ENCODE measurements around the gene TPST2.

Gene TPST2

DNA sequence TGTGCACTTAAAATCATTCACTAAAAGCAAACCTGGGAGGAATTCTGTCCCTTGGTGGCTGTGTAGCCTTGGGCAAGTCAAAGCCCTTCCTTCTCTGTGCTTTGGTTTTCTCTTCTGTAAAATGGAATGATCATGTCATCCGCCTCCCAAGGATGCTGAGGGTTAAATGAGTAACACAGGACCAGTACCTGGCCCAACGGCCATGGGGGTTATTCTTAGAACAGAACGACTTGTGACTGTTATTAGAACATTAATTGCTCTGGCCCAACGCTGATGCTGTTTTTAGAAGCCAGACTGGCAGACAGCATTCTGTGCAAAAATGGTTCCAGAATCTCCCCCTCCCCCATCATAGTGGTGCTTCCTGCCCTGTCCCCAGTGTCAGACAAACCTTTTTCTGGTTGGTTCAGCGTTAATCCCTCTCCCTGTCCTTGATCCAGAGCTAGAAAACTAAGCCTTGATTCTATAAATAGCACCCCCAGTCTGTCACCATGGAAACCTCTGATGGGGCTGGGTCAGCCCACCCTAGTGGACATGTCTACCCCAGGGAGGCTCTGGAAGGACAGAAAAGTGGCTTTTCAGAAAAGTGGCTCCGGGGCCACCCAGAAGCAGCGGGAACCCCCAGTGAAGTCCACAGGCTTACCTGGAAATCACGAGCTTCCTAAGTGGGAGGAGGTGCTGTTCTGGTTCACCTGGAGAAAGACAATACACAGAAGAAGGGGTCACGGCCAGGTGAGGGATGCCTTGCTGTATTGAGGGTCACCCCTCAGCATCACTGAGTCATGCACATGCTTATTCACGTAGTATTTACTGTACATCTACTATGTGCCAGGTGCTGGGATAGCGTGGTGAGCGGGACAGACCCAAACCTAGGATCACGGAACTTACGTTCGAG, 62.1 kb downstream of the TPST2 start:
- DNase-seq = no peak

- DNase-seq = no peak
These were observed 62.8 kb downstream of the TPST2 start for GRCh38 chr22:26527167-26527566.

DNA sequence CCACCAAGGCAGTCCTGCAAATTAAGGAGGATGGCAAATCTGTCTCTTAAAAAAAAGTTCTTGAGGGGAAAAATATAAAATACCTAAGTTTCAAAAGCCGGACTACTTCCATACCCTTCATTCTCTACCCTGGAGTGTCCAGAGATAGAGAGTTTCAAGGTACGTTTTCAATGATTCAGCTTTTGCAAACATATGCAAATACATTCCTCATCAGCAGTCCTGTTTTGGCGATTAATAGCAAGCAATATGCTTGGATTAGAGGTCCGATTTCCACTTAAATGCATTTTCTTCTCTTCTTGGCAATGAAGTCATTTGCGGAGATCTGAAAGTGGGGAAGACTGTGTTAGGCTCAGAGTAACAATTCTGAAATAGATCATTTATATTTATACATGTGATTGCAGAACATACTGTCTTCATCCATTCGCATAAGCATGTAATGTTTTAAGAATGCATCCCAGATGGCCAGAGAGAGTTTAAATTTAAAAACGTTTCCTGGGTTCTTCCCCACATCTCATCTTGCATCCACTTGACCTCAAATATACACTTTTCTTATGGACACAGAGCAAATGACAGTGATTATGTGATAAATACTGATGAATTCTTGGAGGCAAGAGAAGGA, 63.9 kb downstream of the TPST2 start:
- DNase-seq = no peak

GRCh38 chr22:26524870-26525269, 65.1 kb downstream of the TPST2 start:
- DNase-seq = no peak

- DNase-seq = no peak
These were observed 67.3 kb downstream of the TPST2 start for GRCh38 chr22:26522592-26522991.

- DNase-seq = no peak
These were observed 67.9 kb downstream of the TPST2 start for GRCh38 chr22:26522012-26522411.

DNA sequence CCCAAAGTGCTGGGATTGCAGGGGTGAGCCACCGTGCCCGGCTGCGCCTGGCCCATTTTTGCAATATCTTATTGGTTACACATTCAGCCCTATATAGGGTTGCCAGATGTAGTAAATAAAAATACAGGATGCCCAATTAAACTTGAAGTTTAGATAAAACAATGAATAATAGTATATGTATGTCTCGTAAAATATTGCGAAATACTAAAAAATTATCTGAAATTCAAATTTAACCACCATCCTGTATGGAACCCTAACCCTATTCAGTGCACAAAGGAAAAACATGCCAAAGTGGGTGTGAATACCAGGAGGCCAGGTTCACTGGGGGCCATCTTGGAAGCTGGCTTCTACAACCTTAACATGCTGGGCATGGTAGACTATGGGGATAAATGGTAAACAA, 72.5 kb downstream of the TPST2 start:
- DNase-seq = no peak

GRCh38 chr22:26516503-26516902, 73.4 kb downstream of the TPST2 start:
- DNase-seq = no peak

GRCh38 chr22:26515931-26516330, 74.0 kb downstream of the TPST2 start:
- DNase-seq = no peak

DNA sequence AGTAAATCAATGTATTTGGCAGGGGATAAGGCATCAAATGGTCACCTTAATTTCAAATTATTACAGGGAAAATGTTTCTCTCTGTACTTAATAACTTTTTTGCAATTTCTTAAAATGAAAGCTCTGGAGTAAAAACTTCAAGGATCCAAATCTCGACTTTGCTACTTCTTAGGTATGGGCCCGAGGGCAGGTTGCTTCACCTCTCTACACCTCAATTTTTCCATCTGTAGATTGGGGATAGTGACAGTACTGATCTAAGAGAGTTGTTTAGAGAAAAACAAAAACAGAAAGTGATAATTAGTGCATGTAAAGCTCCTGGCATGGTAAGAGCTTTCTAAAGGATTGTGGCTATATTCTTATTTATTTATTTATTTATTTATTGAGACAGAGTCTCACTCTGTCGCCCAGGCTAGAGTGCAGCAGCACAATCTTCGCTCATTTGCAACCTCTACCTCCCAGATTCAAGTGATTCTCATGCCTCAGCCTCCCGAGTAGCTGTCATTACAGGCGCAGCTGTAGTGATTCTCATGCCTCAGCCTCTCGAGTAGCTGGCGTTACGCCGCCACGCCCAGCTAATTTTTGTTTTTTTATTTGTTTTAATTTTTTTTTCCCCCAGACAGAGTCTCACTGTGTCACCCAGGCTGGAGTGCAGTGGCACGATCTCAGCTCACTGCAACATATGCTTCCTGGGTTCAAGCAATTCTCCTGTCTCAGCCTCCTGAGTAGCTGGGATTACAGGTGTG, 75.3 kb downstream of the TPST2 start:
- no peak for DNase-seq

- DNase-seq = no peak
These were observed 76.1 kb downstream of the TPST2 start for GRCh38 chr22:26513838-26514237.

DNA sequence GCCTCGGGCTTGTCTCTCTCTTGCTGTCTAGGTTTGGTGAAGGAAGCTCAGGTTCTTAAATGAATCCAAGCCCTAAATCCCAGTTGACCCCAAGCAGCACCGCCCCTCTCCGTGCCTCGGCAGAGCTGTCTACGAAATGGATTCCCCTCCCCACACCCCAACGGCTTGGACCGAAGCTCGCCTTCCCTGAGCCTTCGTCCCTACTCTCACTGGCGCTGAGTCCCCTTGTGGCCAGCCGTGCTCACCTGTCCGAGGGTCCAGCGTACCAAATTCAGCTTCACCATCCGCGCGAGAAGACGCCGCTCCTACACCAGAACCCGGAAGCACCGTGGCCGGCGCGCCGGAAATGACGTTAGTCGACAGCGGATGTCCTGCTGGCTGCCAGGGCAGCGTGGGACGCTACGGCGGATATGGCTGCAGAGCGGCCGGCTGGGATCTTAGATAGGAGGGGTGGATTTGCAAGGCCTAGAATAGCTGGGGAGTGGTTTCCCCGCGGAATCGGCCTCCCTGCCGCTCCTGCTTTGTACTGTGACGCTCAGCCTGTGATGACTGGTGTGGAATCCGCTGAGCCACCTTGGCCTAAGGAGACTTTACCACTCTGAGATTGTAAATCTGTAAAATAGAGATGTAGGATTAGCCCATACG, 77.7 kb downstream of the TPST2 start, which contains the start of gene TFIP11:
TSS of gene TFIP11 (minus strand) at position 325 of the 645 bp plus-strand sequence. CDS start 2,201 bp downstream, outside the sequence.
- peak; percentile 81 for DNase-seq

DNA sequence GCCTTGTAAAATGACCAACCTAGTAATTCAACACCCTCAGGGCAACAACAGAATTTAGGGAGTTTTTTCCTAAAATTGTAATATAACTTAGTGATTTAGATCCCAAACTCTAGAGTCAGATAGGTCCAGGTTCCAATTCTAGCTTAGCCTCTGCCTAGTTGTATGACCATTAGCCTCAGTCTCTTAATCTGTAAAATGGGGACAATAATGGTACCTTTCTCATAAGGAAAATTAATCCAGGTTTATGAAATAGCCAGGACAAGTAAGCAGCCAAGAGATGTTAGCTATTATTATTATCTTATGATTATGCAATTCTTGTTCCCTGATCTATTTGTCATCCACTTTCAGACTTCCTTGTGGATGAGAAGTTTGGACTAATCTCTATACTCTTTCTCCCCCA, 81.8 kb downstream of the TPST2 start:
- no peak for DNase-seq

DNA sequence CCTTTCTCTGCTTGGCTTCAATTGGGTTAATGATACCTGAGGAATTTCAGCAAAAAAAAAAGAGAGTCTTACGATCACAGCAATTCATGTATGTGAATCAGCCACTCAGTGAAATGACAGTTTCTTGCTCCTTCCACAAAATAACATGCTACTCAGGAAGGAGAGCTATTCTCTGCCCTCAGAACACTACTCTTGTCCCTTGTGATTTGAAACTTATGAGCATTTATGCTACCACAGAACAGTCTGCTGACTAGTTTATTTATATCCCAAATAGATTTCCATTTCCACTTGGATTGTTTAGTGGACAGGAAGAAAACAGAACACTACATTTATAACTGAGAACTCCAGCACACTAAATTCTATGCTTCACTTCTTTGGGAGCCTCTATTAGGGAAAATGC, 86.2 kb downstream of the TPST2 start:
- DNase-seq = no peak

- DNase-seq = no peak
These were observed 87.0 kb downstream of the TPST2 start for GRCh38 chr22:26502688-26503561.

DNA sequence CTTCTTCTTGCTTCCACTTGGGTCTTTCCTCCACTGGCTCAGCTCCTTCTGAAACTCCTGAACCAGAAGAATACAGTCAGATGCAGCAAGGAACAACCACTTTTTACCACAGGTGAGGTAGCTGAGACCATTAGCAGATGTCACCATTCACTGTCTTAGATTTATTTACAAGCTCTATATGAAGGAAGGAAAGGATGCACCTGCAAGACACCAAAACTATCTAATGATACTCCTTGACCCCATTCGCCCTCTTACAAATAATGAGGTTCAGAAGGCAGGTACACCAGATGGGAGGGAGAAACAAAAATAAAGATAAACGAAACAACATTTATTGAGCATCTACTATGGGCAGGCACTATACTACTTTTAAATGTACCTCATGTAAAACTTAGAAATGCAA, 87.9 kb downstream of the TPST2 start:
- DNase-seq = no peak

- DNase-seq = no peak
These were observed 90.7 kb downstream of the TPST2 start for GRCh38 chr22:26499188-26499703.

- DNase-seq = no peak
These were observed 93.5 kb downstream of the TPST2 start for GRCh38 chr22:26496456-26496855.

DNA sequence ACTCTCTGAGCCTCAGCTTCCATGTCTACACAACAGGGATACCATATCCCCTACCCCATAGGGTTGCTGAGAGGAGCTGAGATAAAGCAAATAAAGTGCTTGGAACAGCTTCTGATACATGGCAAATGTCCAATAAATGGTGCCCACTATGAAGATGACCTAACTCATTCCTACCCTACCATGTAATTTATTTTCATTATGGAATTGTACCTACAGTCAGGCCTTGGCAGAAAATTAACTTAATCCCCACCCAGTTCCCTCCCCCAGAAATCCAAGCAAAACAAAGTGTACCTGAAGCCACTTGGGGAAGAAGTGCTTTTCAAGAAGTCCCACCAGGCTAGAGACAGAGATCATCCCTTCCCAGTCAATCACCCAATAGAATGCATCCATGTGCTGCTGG, 95.4 kb downstream of the TPST2 start:
- no peak for DNase-seq

DNA sequence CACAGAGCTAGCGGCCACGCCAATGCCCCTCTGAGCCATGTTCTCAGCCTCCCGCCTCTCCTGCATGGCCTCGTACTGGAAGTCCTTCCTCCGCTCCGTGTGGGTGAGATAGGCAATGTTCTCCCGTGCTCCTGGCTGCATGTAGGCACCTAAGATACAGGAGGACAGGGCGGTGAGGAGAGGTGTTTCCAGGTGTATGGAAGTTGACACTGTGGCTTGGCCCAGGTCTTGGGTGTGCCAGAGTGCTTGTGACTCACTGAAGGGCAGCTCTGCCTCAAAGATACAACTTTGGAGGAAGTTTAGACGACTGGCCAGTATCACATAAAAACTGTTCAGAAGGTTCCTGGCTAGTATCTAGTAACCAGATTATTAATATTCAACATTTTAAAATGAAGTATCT, 97.7 kb downstream of the TPST2 start:
- no peak for DNase-seq

DNA sequence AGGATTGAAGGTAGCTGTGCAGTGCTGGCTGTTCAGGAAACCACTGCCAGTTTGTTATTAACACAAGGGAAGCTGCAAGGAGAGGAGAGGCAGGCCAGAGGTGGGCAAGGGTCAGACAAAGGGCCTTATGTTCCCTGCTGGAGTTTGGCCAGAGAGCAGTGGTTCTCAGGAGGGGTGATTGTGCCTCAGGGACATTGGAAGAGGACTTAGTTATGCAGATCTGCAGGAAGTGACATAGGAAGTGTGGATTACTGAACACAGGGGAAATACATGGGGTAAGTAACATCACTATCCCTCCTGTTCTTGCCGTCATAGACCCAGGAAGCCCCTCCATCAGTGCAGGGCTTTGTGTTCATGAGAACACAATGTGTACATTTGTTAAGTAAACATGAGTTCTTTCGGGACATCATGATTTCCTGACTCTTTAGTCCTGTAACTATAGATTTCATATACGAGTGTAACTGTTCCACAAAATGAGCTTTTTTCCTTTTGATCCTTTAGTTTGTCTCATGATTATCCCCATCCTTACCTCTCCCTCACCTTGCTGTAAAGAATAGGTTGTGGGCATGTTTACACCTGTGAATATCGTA, 100.4 kb downstream of the TPST2 start:
- DNase-seq = no peak

Measured in NCI-H226 (cell line).